ENCODE results near the gene KLF11.

Gene KLF11

GRCh38 chr2:10007435-10007834, 35.9 kb upstream of the KLF11 start:
- Histone ChIP-seq H3K9me3 (ENCODE audit: control insufficient read depth, insufficient read depth, low read length) (peaks cover 11% of the 10 kb centered on the region; the same call in 1 of the 2 replicates), H3K27me3 (ENCODE audit: control insufficient read depth, low read length) (no peaks in the 10 kb centered on the region), H3K4me3 (ENCODE audit: low read length) (no peak overlapping the region), H3K79me2 (ENCODE audit: control insufficient read depth, low read length) (no peaks in the 10 kb centered on the region), H3K4me1 (ENCODE audit: control insufficient read depth, low read length) (no peaks in the 10 kb centered on the region), H4K20me1 (ENCODE audit: control insufficient read depth, insufficient read depth, low read depth, low read length) (no peaks in the 10 kb centered on the region), H3K36me3 (ENCODE audit: control insufficient read depth, low read length) (no peaks in the 10 kb centered on the region), H3K4me2 (ENCODE audit: low read length) (no peak overlapping the region), H3K9me2 (replicated peaks; ENCODE audit: control insufficient read depth, low read length) (no peaks in the 10 kb centered on the region), H3K27ac (ENCODE audit: low read depth, low read length) (no peak overlapping the region), H3F3A (ENCODE audit: control insufficient read depth, insufficient read depth) (no peaks in the 10 kb centered on the region)
- TF ChIP-seq EZH2phosphoT487 (IDR thresholded peaks at IDR 0.05; ENCODE audit: borderline replicate concordance, low read length) (no peak), CTCF (IDR thresholded peaks at IDR 0.05; ENCODE audit: low read depth, low read length, poor library complexity, severe bottlenecking) (no peak)

- Histone ChIP-seq H3K9me2 (replicated peaks; ENCODE audit: control insufficient read depth, low read length) (no peaks in the 10 kb centered on the region), H4K20me1 (ENCODE audit: control insufficient read depth, insufficient read depth, low read depth, low read length) (no peaks in the 10 kb centered on the region), H3K27me3 (ENCODE audit: control insufficient read depth, low read length) (no peaks in the 10 kb centered on the region), H3F3A (ENCODE audit: control insufficient read depth, insufficient read depth) (no peaks in the 10 kb centered on the region), H3K9me3 (ENCODE audit: control insufficient read depth, insufficient read depth, low read length) (peaks cover 18% of the 10 kb centered on the region; the same call in 1 of the 2 replicates), H3K79me2 (ENCODE audit: control insufficient read depth, low read length) (no peaks in the 10 kb centered on the region), H3K36me3 (ENCODE audit: control insufficient read depth, low read length) (no peaks in the 10 kb centered on the region), H3K4me3 (ENCODE audit: low read length) (no peak overlapping the region), H3K27ac (ENCODE audit: low read depth, low read length) (no peak overlapping the region), H3K4me2 (ENCODE audit: low read length) (no peak overlapping the region), H3K4me1 (ENCODE audit: control insufficient read depth, low read length) (no peaks in the 10 kb centered on the region)
- TF ChIP-seq EZH2phosphoT487 (IDR thresholded peaks at IDR 0.05; ENCODE audit: borderline replicate concordance, low read length) (no peak), CTCF (IDR thresholded peaks at IDR 0.05; ENCODE audit: low read depth, low read length, poor library complexity, severe bottlenecking) (no peak)
Measured at GRCh38 chr2:10007921-10008808, 35.2 kb upstream of the KLF11 start.

GRCh38 chr2:10008809-10009176, 34.6 kb upstream of the KLF11 start:
- Histone ChIP-seq H3K9me3 (ENCODE audit: control insufficient read depth, insufficient read depth, low read length) (peaks cover 20% of the 10 kb centered on the region; the same call in 1 of the 2 replicates), H4K20me1 (ENCODE audit: control insufficient read depth, insufficient read depth, low read depth, low read length) (no peaks in the 10 kb centered on the region), H3K79me2 (ENCODE audit: control insufficient read depth, low read length) (no peaks in the 10 kb centered on the region), H3K4me3 (ENCODE audit: low read length) (no peak overlapping the region), H3K4me1 (ENCODE audit: control insufficient read depth, low read length) (no peaks in the 10 kb centered on the region), H3K27ac (ENCODE audit: low read depth, low read length) (no peak overlapping the region), H3K9me2 (replicated peaks; ENCODE audit: control insufficient read depth, low read length) (no peaks in the 10 kb centered on the region), H3F3A (ENCODE audit: control insufficient read depth, insufficient read depth) (no peaks in the 10 kb centered on the region), H3K36me3 (ENCODE audit: control insufficient read depth, low read length) (no peaks in the 10 kb centered on the region), H3K27me3 (ENCODE audit: control insufficient read depth, low read length) (no peaks in the 10 kb centered on the region), H3K4me2 (ENCODE audit: low read length) (no peak overlapping the region)
- TF ChIP-seq EZH2phosphoT487 (IDR thresholded peaks at IDR 0.05; ENCODE audit: borderline replicate concordance, low read length) (no peak), CTCF (IDR thresholded peaks at IDR 0.05; ENCODE audit: low read depth, low read length, poor library complexity, severe bottlenecking) (no peak)

Data from DOHH2 (cell line).